Thyroid gland (tissue), 4 donors: ENCODE measurements around the gene TNFAIP1. TPM values are rescaled to one million over a fixed set of nuclear protein-coding genes. Genes with fewer than 3 reads are reported as not detected.

ENCODE experiments used
- DNase-seq, 2 donors: peaks; one replicate each; pipeline ENCODE4 v3.0.0-alpha.2; 2019
- H3K27ac ChIP-seq, 3 donors: fragments of 200-600 bp; sonication (generic); 1 replicate in 2 of 3; 2 replicates in 1 of 3; pipeline ENCODE4 v1.5.1; 2016 to 2019; ENCODE audit warnings: mild to moderate bottlenecking in 1 of 3, moderate library complexity in 1 of 3
- H3K27me3 ChIP-seq: fragments of 200-600 bp; sonication (generic); one replicate; pipeline ENCODE4 v1.5.1; 2019
- H3K36me3 ChIP-seq, 2 donors: fragments of 200-600 bp; sonication (generic); one replicate each; pipeline ENCODE4 v1.5.1; 2016 to 2019
- H3K4me1 ChIP-seq, 2 donors: fragments of 200-600 bp; sonication (generic); one replicate each; pipeline ENCODE4 v1.5.1; 2017 to 2019
- H3K4me3 ChIP-seq, 3 donors: fragments of 200-600 bp; sonication (generic); replicated peaks in 1 of 3; 1 replicate in 2 of 3; 2 replicates in 1 of 3; pipeline ENCODE4 v1.5.1; 2016; ENCODE audit warnings: mild to moderate bottlenecking in 1 of 3
- H3K9me3 ChIP-seq: fragments of 200-600 bp; sonication (generic); one replicate; pipeline ENCODE4 v1.5.1; 2017
- POLR2A ChIP-seq, 2 donors: fragments of 450-650 bp; IDR thresholded peaks; one replicate each; pipeline ENCODE4 v1.6.1; 2017; ENCODE audit warnings: antibody characterized with exemption in 2 of 2, mild to moderate bottlenecking in 2 of 2, moderate library complexity in 1 of 2
- WGBS, 2 donors: methylation state at CpG; one replicate each; pipeline ENCODE4 v1.1.5; 2017; 5-methylcytosine and 5-hydroxymethylcytosine counted together
- intact Hi-C: fragments of 100-400 bp; cut with DNase I; formaldehyde crosslinking; loops from one replicate; pipeline ENCODE4 v1.15.1; 2023
- total RNA-seq, 4 donors: library from RNA; depleted of rRNA; stranded (reverse); fragments of >200 nt; gene quantifications; one replicate each; pipeline ENCODE4 v1.2.3, GENCODE V29; 2016
- TF ChIP-seq, protein P1 (sequence below), 6 experiments: fragments of 200-600 bp in 3 of 6; fragments of 450-650 bp in 3 of 6; sonication (generic) in 3 of 6; IDR thresholded peaks; one replicate each; pipeline ENCODE4 v1.5.1; 2016 to 2019; ENCODE audit warnings: antibody characterized with exemption in 6 of 6, mild to moderate bottlenecking in 2 of 6, inconsistent platforms in 1 of 6, moderate library complexity in 1 of 6

The TNFAIP1 gene
- total RNA-seq, 4 donors from 2014 or later: 28.4 to 36.9 (median 35.8) TPM

DNA sequence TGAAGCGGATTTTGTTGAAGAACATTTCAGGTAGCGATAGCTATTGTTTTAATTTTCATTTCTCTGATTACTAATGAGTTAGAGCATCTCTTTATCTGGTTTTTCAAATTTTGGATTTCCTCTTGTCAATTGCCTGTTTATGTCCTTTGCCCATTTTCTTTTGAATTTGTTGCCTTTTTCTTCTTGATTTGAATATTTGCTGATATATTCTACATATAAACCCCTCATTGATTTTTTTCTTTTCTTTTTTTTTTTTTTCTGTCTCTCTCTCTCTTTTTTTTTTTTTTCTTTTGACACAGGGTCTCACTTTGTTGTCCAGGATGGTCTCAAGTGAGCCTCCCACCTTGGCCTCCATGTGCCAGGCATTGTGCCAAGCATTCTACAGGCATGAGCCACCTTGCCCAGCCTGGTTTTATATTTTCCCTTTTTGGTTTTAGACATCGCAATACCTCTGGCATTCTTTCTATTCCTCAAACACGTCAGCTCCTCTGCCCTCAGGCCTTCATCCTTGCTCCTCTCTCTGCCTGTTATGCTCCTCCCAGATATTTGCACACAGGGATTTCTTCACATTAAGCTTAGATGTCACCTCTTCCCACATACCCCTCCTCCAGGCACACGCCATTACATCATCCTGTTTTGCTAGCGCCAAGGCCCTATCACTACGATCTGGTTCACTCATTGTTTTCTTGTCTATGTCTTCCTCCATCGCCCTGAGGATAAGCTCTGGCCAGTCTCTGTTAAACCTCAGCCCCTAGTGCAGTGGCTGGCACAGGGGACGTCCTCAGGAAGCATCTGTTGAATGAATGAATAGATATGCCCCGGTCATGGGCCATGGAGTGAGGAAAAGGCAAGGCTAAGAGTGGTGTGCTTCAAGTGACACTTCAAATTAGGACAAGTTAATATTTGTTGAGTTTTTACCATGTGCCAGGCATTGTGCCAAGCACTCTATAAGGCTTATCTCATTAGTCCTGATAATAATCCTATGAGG lies 44.5 kb downstream of the TNFAIP1 start:
- H3K27me3 ChIP-seq: no peaks in the 10 kb centered on the region
- H3K4me3 ChIP-seq: no peak overlapping the region
- no peak for DNase-seq
- no peak overlapping the region for H3K27ac ChIP-seq
- H3K4me1 ChIP-seq: peaks cover 13 to 15% of the 10 kb centered on the region in 2 donors
- no peaks in the 10 kb centered on the region for H3K36me3 ChIP-seq
- H3K9me3 ChIP-seq: no peaks in the 10 kb centered on the region
- WGBS, 2 donors: 71 to 77% methylated on average over 10 of the region's 10 CpGs
- intact Hi-C loops: no loop called here
- TF ChIP-seq, protein P1, sequence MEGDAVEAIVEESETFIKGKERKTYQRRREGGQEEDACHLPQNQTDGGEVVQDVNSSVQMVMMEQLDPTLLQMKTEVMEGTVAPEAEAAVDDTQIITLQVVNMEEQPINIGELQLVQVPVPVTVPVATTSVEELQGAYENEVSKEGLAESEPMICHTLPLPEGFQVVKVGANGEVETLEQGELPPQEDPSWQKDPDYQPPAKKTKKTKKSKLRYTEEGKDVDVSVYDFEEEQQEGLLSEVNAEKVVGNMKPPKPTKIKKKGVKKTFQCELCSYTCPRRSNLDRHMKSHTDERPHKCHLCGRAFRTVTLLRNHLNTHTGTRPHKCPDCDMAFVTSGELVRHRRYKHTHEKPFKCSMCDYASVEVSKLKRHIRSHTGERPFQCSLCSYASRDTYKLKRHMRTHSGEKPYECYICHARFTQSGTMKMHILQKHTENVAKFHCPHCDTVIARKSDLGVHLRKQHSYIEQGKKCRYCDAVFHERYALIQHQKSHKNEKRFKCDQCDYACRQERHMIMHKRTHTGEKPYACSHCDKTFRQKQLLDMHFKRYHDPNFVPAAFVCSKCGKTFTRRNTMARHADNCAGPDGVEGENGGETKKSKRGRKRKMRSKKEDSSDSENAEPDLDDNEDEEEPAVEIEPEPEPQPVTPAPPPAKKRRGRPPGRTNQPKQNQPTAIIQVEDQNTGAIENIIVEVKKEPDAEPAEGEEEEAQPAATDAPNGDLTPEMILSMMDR (IDR thresholded peaks at IDR 0.05): no peak
- TF ChIP-seq POLR2A (IDR thresholded peaks at IDR 0.05): no peak

DNA sequence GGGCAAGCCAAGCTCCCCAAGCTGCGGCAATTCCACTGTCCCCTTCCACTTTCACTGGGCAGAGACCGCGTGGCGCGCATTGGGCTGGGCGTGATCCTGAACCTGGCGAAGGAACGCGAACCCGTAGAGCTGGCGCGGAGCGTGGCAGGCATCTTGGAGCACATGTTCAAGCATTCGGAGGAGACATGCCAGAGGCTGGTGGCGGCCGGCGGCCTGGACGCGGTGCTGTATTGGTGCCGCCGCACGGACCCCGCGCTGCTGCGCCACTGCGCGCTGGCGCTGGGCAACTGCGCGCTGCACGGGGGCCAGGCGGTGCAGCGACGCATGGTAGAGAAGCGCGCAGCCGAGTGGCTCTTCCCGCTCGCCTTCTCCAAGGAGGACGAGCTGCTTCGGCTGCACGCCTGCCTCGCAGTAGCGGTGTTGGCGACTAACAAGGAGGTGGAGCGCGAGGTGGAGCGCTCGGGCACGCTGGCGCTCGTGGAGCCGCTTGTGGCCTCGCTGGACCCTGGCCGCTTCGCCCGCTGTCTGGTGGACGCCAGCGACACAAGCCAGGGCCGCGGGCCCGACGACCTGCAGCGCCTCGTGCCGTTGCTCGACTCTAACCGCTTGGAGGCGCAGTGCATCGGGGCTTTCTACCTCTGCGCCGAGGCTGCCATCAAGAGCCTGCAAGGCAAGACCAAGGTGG lies 45.7 kb downstream of the TNFAIP1 start:
- WGBS, 2 donors: 16 to 26% methylated on average over 16 to 29 of the region's 72 CpGs
- H3K27ac ChIP-seq: no peak overlapping the region
- peak; percentile 41 to 48 for DNase-seq
- peak overlapping the region in 1 of 3 donors; percentile 3 for H3K4me3 ChIP-seq
- H3K9me3 ChIP-seq: no peaks in the 10 kb centered on the region
- TF ChIP-seq, protein P1 (IDR thresholded peaks at IDR 0.05): peak in 1 of 6 experiments; percentile 34
- no peak for TF ChIP-seq POLR2A (IDR thresholded peaks at IDR 0.05)
- H3K27me3 ChIP-seq: no peaks in the 10 kb centered on the region
- intact Hi-C loops: no loop called here
- peaks cover 18 to 22% of the 10 kb centered on the region in 2 donors for H3K4me1 ChIP-seq
- no peaks in the 10 kb centered on the region for H3K36me3 ChIP-seq

DNA sequence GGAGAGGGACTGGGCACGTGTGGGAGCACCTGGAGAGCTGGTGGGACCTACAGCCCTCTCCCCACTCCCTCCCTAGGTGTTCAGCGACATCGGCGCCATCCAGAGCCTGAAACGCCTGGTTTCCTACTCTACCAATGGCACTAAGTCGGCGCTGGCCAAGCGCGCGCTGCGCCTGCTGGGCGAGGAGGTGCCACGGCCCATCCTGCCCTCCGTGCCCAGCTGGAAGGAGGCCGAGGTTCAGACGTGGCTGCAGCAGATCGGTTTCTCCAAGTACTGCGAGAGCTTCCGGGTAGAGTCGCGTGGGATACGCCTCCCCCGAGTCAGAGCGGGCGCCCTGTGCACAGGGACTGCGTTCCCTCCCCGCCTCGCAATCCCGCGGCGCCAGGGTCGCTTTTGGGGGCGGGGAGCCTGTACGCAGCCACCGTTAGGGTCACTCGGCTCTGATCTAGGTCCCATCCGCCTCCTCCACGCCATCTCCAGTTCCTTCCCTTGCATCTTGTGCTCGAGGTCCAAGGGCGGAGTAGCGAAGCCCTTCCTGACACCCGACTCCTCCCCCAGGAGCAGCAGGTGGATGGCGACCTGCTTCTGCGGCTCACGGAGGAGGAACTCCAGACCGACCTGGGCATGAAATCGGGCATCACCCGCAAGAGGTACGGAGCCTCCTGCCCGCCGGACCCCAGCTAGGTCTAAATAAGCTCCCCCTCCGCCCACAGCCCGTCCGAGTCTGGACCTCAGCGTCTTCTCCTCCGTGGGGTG lies 48.9 kb downstream of the TNFAIP1 start:
- TF ChIP-seq, protein P1 (IDR thresholded peaks at IDR 0.05): no peak
- TF ChIP-seq POLR2A (IDR thresholded peaks at IDR 0.05): peak in 1 of 2 donors; percentile 71
- H3K9me3 ChIP-seq: no peaks in the 10 kb centered on the region
- intact Hi-C loops: no loop called here
- H3K36me3 ChIP-seq: peaks cover 5 to 13% of the 10 kb centered on the region in 2 donors
- H3K4me3 ChIP-seq: peak overlapping the region in 2 of 3 donors; percentile 53 to 66
- peak overlapping the region in 2 of 3 donors; percentile 18 to 39 for H3K27ac ChIP-seq
- H3K4me1 ChIP-seq: peaks cover 18 to 22% of the 10 kb centered on the region in 2 donors
- DNase-seq: peak; percentile 87 to 91
- WGBS, 2 donors: 10 to 12% methylated on average over 20 to 24 of the region's 56 CpGs
- H3K27me3 ChIP-seq: no peaks in the 10 kb centered on the region

DNA sequence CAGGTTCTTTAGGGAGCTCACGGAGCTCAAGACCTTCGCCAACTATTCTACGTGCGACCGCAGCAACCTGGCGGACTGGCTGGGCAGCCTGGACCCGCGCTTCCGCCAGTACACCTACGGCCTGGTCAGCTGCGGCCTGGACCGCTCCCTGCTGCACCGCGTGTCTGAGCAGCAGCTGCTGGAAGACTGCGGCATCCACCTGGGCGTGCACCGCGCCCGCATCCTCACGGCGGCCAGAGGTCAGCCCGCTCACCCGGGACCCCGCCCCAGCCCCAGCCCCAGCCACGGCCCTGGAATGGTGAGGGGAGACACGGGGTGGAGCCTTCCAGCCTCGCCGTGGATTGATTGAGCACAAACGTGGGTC lies 49.5 kb downstream of the TNFAIP1 start:
- Histone ChIP-seq H3K9me3 (no peaks in the 10 kb centered on the region), H3K36me3 (peaks cover 10 to 18% of the 10 kb centered on the region in 2 donors), H3K4me3 (peak overlapping the region in 2 of 3 donors; percentile 53 to 66), H3K27me3 (no peaks in the 10 kb centered on the region), H3K27ac (peak overlapping the region in 2 of 3 donors; percentile 18 to 39), H3K4me1 (peaks cover 18 to 22% of the 10 kb centered on the region in 2 donors)
- 21 to 24% methylated on average over 9 to 14 of the region's 29 CpGs for WGBS, 2 donors
- no peak for TF ChIP-seq POLR2A (IDR thresholded peaks at IDR 0.05)
- TF ChIP-seq, protein P1 (IDR thresholded peaks at IDR 0.05): no peak
- intact Hi-C loops: no loop called here
- DNase-seq: peak; percentile 32 to 43
